Stimulated activated CD4-positive, alpha-beta T cell treated with anti-CD3 and anti-CD28 coated beads, TNF-alpha, amount 100 ng/mL, for 1 hour (primary cell): ENCODE measurements around the gene GCNT2.
"Not testable (repeated sequence)": the region's sequence is repeated elsewhere in the genome, so short reads cannot be mapped to it uniquely, and the experiment has no call there.

Experiments
- DNase-seq, 3 donors: peaks; one replicate each; pipeline ENCODE4 v3.0.0-alpha.2; 2020; ENCODE audit warnings: low read depth in 3 of 3, low spot score in 1 of 3

Gene GCNT2

DNA sequence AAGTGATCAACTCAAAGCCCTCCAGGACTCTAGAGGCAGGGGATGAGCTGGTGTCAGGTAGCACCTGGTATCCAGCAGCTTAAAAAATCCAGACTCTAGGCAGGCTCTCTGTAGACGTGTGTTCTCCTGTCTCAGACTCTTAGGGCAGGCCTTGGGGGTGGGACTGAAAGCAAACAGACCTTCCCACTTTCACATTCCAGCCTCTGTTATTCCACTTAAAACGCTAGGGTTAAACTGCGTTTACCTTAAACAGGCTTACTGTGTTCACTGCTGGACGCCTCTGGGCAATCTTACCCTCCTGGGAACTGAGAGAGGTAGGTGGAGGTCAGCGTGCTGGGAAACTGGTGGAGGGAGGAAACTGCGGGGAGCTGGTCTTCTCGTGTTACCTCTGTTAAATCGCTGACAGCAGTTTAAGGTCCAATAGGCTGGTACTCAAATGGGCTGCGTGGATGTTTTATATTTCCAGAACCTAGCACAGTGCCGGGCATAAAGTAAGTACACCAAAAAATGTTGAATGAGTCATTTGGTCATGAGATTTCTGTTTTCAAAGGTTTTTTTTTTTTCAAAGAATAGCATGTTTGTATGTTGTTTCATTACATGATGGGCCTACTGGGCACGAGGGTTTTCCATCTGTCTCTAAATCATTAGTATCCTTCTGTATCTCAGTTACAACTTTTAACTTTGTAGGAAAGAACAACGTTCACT, at the start of gene GCNT2:
Gene GCNT2, plus strand, starts transcription at position 248 of the 705 bp plus-strand sequence. CDS start 7,561 bp downstream, outside the sequence.
- no peak for DNase-seq

DNA sequence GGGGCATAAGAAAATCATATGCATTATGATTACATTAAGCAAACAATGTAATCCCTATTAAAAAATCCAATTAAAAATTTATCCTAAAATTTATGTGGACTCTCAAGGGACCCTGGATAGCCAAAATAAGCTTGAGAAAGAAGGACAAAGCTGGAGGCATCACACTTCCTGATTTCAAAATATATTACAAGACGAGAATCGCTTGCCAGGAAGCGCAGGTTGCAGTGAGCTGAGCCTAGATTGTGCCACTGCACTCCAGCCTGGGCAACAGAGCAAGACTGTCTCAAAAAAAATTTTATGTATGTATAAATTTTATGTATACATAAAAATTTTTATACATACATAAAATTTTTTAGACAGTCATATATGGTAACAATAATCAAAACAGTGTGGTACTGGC, 48.5 kb upstream of the GCNT2 start:
- no peak for DNase-seq

- no peak for DNase-seq
Measured at GRCh38 chr6:10478187-10479040, 42.7 kb upstream of the GCNT2 start.

- no peak for DNase-seq
Measured at GRCh38 chr6:10479939-10480700, 41.0 kb upstream of the GCNT2 start.

- no peak for DNase-seq
Measured at GRCh38 chr6:10481101-10481500, 40.0 kb upstream of the GCNT2 start.

- no peak for DNase-seq
Measured at GRCh38 chr6:10482636-10483257, 38.4 kb upstream of the GCNT2 start.

DNA sequence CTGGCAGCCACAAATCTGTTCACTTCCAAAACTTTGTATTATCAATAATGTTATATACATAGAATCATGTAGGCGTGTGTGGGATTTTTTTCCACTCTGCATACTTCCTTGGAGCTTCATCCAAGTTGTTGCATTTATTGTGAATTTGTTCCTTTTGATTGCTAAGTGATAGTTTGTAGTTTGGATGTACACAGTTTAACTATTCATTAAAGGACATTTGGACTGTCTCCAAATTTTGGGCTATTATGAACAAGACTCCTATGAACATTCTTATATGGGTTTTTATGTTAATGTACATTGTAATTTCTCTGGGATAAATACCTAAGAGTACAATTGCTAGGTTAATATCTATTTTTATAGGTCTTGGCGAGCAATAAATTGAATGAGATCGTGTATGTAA, 36.2 kb upstream of the GCNT2 start:
- no peak for DNase-seq

DNA sequence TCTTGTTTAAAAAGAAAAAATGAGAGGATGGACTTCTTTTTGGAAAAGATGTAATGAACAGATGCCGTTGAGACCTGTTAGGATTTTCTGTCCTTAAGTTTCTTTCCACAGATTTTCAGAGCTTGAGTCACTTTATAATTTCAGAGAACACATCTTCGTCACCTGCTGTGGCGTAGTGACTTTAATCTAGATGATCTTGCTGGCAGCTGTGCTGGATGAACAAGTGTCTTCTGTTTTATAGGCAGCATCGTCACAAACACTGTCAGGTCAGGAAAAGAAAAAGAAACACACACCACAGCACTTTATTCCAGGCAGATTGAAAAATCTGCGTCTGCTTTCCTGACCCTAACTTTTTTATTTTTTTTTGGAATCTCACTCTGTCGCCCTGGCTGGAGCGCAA, 35.7 kb upstream of the GCNT2 start:
- DNase-seq, result no peak

- no peak for DNase-seq
Measured at GRCh38 chr6:10486215-10486614, 34.9 kb upstream of the GCNT2 start.

DNA sequence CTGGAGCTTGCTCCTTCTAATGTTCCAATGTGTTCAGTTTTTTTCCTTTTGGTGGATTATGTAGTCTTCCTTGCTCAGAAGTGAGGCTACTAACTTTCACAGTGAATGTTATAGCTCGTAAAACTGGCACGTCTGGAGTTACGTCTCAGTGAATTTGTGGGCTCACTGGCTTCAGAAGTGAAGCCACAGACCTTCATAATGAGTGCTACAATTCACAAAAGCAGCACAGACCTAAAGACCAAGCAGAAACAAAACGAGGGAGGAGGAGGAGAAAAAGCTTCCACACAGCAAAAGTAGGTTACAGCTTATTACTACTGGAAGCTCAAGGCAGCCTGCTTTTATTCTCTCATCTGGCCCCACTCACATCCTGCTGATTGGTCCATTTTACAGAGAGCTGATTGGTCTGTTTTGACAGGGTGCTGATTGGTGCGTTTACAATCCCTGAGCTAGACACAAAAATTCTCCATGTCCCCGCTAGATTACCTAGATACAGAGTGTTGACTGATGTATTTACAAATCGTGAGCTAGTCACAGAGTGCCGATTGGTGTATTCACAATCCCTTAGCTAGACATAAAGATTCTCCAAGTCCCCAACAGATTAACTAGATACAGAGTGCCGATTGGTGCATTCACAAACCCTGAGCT, 34.1 kb upstream of the GCNT2 start:
- not testable (repeated sequence) for DNase-seq

GRCh38 chr6:10487668-10488327, 33.4 kb upstream of the GCNT2 start:
- DNase-seq, result no peak

DNA sequence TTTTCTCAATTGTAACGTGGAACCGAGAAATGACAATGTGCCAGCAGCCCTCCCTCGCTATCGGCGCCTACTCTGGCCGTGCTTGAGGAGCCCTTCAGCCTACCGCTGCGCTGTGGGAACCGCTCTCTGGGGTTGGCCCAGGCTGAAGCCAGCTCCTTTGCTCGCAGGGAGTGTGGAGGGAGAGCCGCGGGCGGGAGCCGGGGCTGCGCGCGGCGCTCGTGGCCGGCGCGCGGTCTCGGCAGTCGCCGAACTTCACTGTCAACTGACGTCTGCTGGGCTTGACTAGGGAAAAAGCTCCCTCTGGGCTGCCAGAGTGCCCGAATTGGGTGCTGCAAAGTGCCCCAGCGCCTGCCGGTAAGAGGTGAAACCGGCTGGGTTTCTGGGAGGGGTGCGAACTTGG, 29.7 kb upstream of the GCNT2 start:
- no peak for DNase-seq

- DNase-seq, result not testable (repeated sequence)
Measured at GRCh38 chr6:10491905-10492304, 29.2 kb upstream of the GCNT2 start.

DNA sequence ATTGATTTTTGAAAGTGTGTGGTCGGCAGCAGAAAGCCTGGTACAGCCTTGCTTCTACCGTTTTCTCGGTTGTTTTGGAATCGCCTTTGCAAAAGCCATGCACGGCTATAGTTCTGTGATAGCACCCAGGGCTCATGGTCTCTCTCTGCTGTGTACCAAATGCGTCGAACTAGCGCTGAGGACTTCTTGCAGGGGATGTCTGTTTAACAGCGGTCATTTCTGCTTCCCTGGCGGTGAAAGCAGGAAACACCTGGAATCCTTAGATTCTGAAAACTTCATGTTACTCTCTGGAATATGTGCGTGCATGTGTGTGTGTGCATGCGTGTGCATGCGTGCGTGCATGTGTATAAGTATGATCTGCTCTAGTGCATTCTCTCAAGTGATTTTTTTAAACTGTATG, 26.1 kb upstream of the GCNT2 start:
- no peak for DNase-seq

DNA sequence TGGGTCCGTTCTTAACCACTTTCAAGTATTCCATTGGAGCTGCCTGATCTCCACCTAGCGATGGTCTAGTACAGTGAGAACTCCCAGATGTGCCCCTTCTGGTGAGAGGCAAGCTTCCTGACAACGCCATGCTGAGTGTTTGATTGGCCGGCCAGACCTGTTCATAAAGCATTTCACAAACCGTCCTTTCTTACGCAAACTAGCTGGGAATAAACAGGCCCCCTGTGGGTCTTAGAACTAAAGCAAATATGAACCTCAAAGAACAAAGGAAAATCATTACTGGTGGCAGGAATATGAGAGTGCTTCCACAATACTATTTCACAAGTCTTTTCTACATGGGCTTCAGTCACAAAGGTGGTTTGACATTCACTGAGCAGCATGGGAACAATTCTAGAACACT, 15.6 kb upstream of the GCNT2 start:
- DNase-seq, result no peak

- no peak for DNase-seq
Measured at GRCh38 chr6:10507298-10507697, 13.9 kb upstream of the GCNT2 start.

DNA sequence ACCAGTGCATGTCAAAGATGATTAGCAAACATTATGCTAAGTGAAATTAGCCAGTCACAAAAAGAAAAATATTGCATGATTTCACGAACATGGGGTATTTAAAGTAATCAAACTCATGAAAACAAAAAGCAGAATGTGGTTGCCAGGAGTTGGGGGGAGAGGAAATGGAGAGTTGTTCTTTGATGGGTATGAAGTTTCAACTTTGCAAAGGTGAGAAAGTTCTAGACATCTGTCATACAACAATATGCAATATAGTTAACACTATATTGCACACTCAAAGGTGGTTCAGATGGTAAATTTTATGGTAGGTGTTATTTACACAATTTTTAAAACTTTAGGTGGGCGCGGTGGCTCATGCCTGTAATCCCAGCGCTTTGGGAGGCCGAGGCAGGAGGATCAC, 13.4 kb upstream of the GCNT2 start:
- DNase-seq, result no peak

- DNase-seq, result peak in 1 of 3 donors; percentile 9
Measured at GRCh38 chr6:10510592-10511367, 10.4 kb upstream of the GCNT2 start.

- no peak for DNase-seq
Measured at GRCh38 chr6:10511477-10511876, 9.7 kb upstream of the GCNT2 start.
